ENCODE measurements around the gene CACNA1D.

GRCh38 chr3:53680028-53680427 lies 185.6 kb downstream of the CACNA1D start:
- TF ChIP-seq CTCF (conservative IDR thresholded peaks at IDR 0.05 in 1 of 2, IDR thresholded peaks at IDR 0.05 in 1 of 2; ENCODE audit: low read depth in 1 of 2, low read length in 2 of 2) (no peak), EZH2 (IDR thresholded peaks at IDR 0.05; ENCODE audit: low read length, missing control alignments) (no peak)
